Activated T-helper 1 cell treated with anti-CD3 and anti-CD28 coated beads, Interleukin-2, amount 50 U/mL, for 16 hours (primary cell): ENCODE measurements around the gene CIRBP.

Experiments
- DNase-seq, 2 donors: peaks; one replicate each; pipeline ENCODE4 v3.0.0-alpha.2; 2020; ENCODE audit warnings: low read depth in 1 of 2, low spot score in 1 of 2

The CIRBP gene

GRCh38 chr19:1269065-1269477 lies at the start of gene CIRBP:
Gene CIRBP, plus strand, starts transcription at chr19:1269332. Its CDS starts 1,602 bp downstream, at chr19:1270934.
- peak; percentile 98 to 99 for DNase-seq

GRCh38 chr19:1219786-1220476 lies 49.2 kb upstream of the CIRBP start:
- no peak for DNase-seq

- DNase-seq, result no peak
These were observed 48.6 kb upstream of the CIRBP start for GRCh38 chr19:1220477-1220930.

- DNase-seq, result no peak
These were observed 47.9 kb upstream of the CIRBP start for GRCh38 chr19:1220976-1221903.

GRCh38 chr19:1221904-1222255 lies 47.3 kb upstream of the CIRBP start:
- no peak for DNase-seq

- no peak for DNase-seq
These were observed 46.7 kb upstream of the CIRBP start for GRCh38 chr19:1222394-1222793.

- DNase-seq, result no peak
These were observed 45.9 kb upstream of the CIRBP start for GRCh38 chr19:1223018-1223855.

GRCh38 chr19:1224047-1224825 lies 44.9 kb upstream of the CIRBP start:
- DNase-seq, result no peak

- no peak for DNase-seq
These were observed 44.3 kb upstream of the CIRBP start for GRCh38 chr19:1224847-1225246.

GRCh38 chr19:1225440-1226226 lies 43.5 kb upstream of the CIRBP start:
- DNase-seq, result no peak

GRCh38 chr19:1226227-1226518 lies 43.0 kb upstream of the CIRBP start:
- no peak for DNase-seq

- no peak for DNase-seq
These were observed 42.4 kb upstream of the CIRBP start for GRCh38 chr19:1226522-1227303.

- no peak for DNase-seq
These were observed 41.7 kb upstream of the CIRBP start for GRCh38 chr19:1227304-1228054.

GRCh38 chr19:1228161-1228957 lies 40.8 kb upstream of the CIRBP start:
- DNase-seq, result no peak

- no peak for DNase-seq
These were observed 39.8 kb upstream of the CIRBP start for GRCh38 chr19:1229056-1229923.

GRCh38 chr19:1229924-1230782 lies 39.0 kb upstream of the CIRBP start:
- no peak for DNase-seq
